ENCODE data around the gene DUSP15.
A peak's percentile ranks its signal among the peaks of the same experiment; 100 is the strongest.
"Not testable (repeated sequence)": the region's sequence is repeated elsewhere in the genome, so short reads cannot be mapped to it uniquely, and the experiment has no call there.

The DUSP15 gene

GRCh38 chr20:31869942-31870725 is at the start of gene DUSP15, which contains the start of gene TTLL9:
TSS of gene DUSP15 (minus strand) at chr20:31870527. CDS start at chr20:31870337, 190 bp downstream.
TSS of gene TTLL9 (plus strand) at chr20:31870634. CDS start at chr20:31871127, 493 bp downstream.
- DNase-seq, result peak; percentile 24

GRCh38 chr20:31919410-31920155 is 49.3 kb upstream of the DUSP15 start:
- no peak for DNase-seq

- no peak for DNase-seq
These were observed 48.3 kb upstream of the DUSP15 start for GRCh38 chr20:31918466-31919105.

GRCh38 chr20:31917962-31918412 is 47.7 kb upstream of the DUSP15 start:
- not testable (repeated sequence) for DNase-seq

GRCh38 chr20:31916708-31917107 is 46.4 kb upstream of the DUSP15 start:
- DNase-seq, result no peak

GRCh38 chr20:31915491-31916280 is 45.4 kb upstream of the DUSP15 start:
- DNase-seq, result no peak

- no peak for DNase-seq
These were observed 43.8 kb upstream of the DUSP15 start for GRCh38 chr20:31914170-31914569.

- no peak for DNase-seq
These were observed 43.3 kb upstream of the DUSP15 start for GRCh38 chr20:31913431-31914157.

GRCh38 chr20:31910071-31910803 is 39.9 kb upstream of the DUSP15 start:
- DNase-seq, result no peak

GRCh38 chr20:31909253-31910070 is 39.1 kb upstream of the DUSP15 start:
- no peak for DNase-seq

GRCh38 chr20:31908424-31908823 is 38.1 kb upstream of the DUSP15 start:
- no peak for DNase-seq

- DNase-seq, result no peak
These were observed 37.7 kb upstream of the DUSP15 start for GRCh38 chr20:31908016-31908415.

- DNase-seq, result no peak
These were observed 36.7 kb upstream of the DUSP15 start for GRCh38 chr20:31907046-31907445.

GRCh38 chr20:31906001-31906400 is 35.7 kb upstream of the DUSP15 start:
- DNase-seq, result no peak

- DNase-seq, result no peak
These were observed 33.5 kb upstream of the DUSP15 start for GRCh38 chr20:31903627-31904386.

- no peak for DNase-seq
These were observed 31.3 kb upstream of the DUSP15 start for GRCh38 chr20:31901615-31902014.

- DNase-seq, result no peak
These were observed 27.2 kb upstream of the DUSP15 start for GRCh38 chr20:31897541-31897940.

GRCh38 chr20:31896049-31896448 is 25.7 kb upstream of the DUSP15 start:
- no peak for DNase-seq

- no peak for DNase-seq
These were observed 24.8 kb upstream of the DUSP15 start for GRCh38 chr20:31894980-31895675.

Measured in activated naive CD4-positive, alpha-beta T cell treated with anti-CD3 and anti-CD28 coated beads, Interleukin-2, amount 50 U/mL, for 16 hours (primary cell).